ENCODE measurements around the gene SCAMP2. TPM values are rescaled to one million over a fixed set of nuclear protein-coding genes. Genes with fewer than 3 reads are reported as not detected.

The SCAMP2 gene
- total RNA-seq, 1 experiment from 2014 or later: 55.8 TPM

DNA sequence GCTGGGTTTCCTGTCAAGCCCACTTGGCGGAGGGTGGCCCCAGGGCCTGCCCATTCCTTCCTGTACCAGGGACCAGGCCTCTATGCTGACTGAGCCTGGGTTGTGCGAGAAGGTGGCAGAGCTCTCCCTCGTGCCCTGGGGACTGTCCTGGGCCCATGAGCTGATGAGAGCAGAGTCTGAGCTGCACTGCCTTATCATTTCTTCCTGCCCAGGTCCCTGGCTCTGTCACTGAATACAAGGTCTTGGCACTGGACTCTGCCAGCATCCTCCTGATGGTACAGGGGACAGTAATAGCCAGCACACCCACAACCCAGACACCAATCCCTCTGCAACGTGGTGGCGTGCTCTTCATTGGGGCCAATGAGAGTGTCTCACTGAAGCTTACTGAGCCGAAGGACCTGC, 24.1 kb upstream of the SCAMP2 start:
- Histone ChIP-seq H2AFZ (ENCODE audit: low read depth, low read length, poor library complexity, severe bottlenecking) (no peak overlapping the region), H3K9ac (ENCODE audit: low read length) (no peak overlapping the region), H3K4me3 (replicated peaks in 1 of 2; ENCODE audit: low read depth in 1 of 2, low read length in 2 of 2) (no peak overlapping the region), H4K20me1 (ENCODE audit: insufficient read depth) (no peaks in the 10 kb centered on the region; the same call in 1 of the 2 replicates), H3K27me3 (ENCODE audit: insufficient read depth, low read length) (no peaks in the 10 kb centered on the region), H3K27ac (ENCODE audit: low read depth, low read length) (no peak overlapping the region), H3K4me1 (ENCODE audit: control insufficient read depth in 1 of 2, insufficient read depth in 2 of 2, low read length in 2 of 2) (peaks cover 5 to 14% of the 10 kb centered on the region in 2 experiments; a peak in 3 of 4 replicates), H3K9me2 (ENCODE audit: insufficient read depth) (no peaks in the 10 kb centered on the region), H3K36me3 (ENCODE audit: control insufficient read depth in 1 of 2, insufficient read depth in 2 of 2, low read length in 2 of 2) (peaks cover 10 to 37% of the 10 kb centered on the region in 2 experiments; a peak in 3 of 4 replicates), H3K9me3 (ENCODE audit: control insufficient read depth in 1 of 2, insufficient read depth in 1 of 2, low read depth in 1 of 2, low read length in 2 of 2) (no peaks in the 10 kb centered on the region), H3K4me2 (ENCODE audit: low read length) (no peak overlapping the region), H3K79me2 (ENCODE audit: insufficient read depth, low read length) (no peaks in the 10 kb centered on the region)
- POLR2A ChIA-PET: interaction anchor here (1.9 kb wide), 1 partner anchor 9 kb away, joined by 6 read pairs; the partner anchor contains the start of gene FAM219B
- no peak for DNase-seq (ENCODE audit: low read depth, low spot score)
- ATAC-seq: no peak
- BruUV-seq (replicated peaks): no TSS peak
- TF ChIP-seq POLR2AphosphoS5 (IDR thresholded peaks at IDR 0.05; ENCODE audit: low read depth, low read length): peak; percentile 13; the same call in 1 of the 2 replicates
- TF ChIP-seq ZNF274 (IDR thresholded peaks at IDR 0.05; ENCODE audit: low read depth, low read length): no peak
- 0 out of 2 replicates have a peak, but pooled peaks have one; percentile 5 for TF ChIP-seq JUND (IDR thresholded peaks at IDR 0.05)
- intact Hi-C loops (cut with micrococcal nuclease): no loop called here
- CTCF ChIA-PET: no interaction called here
- RAD21 ChIA-PET (ENCODE audit: low non-redundant PET in 1 of 2, low total read pairs in 2 of 2, uncharacterized antibody in 2 of 2, unreplicated experiment in 2 of 2): no interaction called here

- Histone ChIP-seq H3K27ac (ENCODE audit: low read depth, low read length) (no peak overlapping the region), H3K4me1 (ENCODE audit: control insufficient read depth in 1 of 2, insufficient read depth in 2 of 2, low read length in 2 of 2) (peaks cover 5 to 21% of the 10 kb centered on the region in 2 experiments; a peak in 3 of 4 replicates), H2AFZ (ENCODE audit: low read depth, low read length, poor library complexity, severe bottlenecking) (no peak overlapping the region), H3K36me3 (ENCODE audit: control insufficient read depth in 1 of 2, insufficient read depth in 2 of 2, low read length in 2 of 2) (peaks cover 12 to 41% of the 10 kb centered on the region in 2 experiments; a peak in 3 of 4 replicates), H3K9ac (ENCODE audit: low read length) (no peak overlapping the region), H3K9me2 (ENCODE audit: insufficient read depth) (no peaks in the 10 kb centered on the region), H3K4me2 (ENCODE audit: low read length) (no peak overlapping the region), H3K27me3 (ENCODE audit: insufficient read depth, low read length) (no peaks in the 10 kb centered on the region), H4K20me1 (ENCODE audit: insufficient read depth) (no peaks in the 10 kb centered on the region), H3K4me3 (replicated peaks in 1 of 2; ENCODE audit: low read depth in 1 of 2, low read length in 2 of 2) (no peak overlapping the region), H3K9me3 (ENCODE audit: control insufficient read depth in 1 of 2, insufficient read depth in 1 of 2, low read depth in 1 of 2, low read length in 2 of 2) (no peaks in the 10 kb centered on the region), H3K79me2 (ENCODE audit: insufficient read depth, low read length) (peaks cover 3% of the 10 kb centered on the region; the same call in 1 of the 2 replicates)
- intact Hi-C loops (cut with micrococcal nuclease): no loop called here
- CTCF ChIA-PET: no interaction called here
- no peak for DNase-seq (ENCODE audit: low read depth, low spot score)
- POLR2A ChIA-PET: no interaction called here
- TF ChIP-seq EZH2 (IDR thresholded peaks at IDR 0.05) (no peak), EZH2phosphoT487 (IDR thresholded peaks at IDR 0.05; ENCODE audit: borderline replicate concordance) (no peak), ATF3 (IDR thresholded peaks at IDR 0.05) (no peak), ZNF274 (IDR thresholded peaks at IDR 0.05; ENCODE audit: low read depth, low read length) (no peak), POLR2A (IDR thresholded peaks at IDR 0.05; ENCODE audit: borderline replicate concordance, extremely low read depth, insufficient read depth, insufficient read length) (no peak), SRF (IDR thresholded peaks at IDR 0.05; ENCODE audit: low read depth) (no peak), POLR2AphosphoS5 (IDR thresholded peaks at IDR 0.05; ENCODE audit: low read depth, low read length) (no peak), FOSL1 (IDR thresholded peaks at IDR 0.05; ENCODE audit: low read depth) (no peak), CBX3 (IDR thresholded peaks at IDR 0.05; ENCODE audit: low read depth) (no peak), ZFX (IDR thresholded peaks at IDR 0.05) (no peak), ELF1 (IDR thresholded peaks at IDR 0.05; ENCODE audit: borderline replicate concordance, low read depth) (no peak), TCF7L2 (IDR thresholded peaks at IDR 0.05; ENCODE audit: borderline replicate concordance, extremely low read depth, insufficient read depth, insufficient read length) (no peak), MAX (IDR thresholded peaks at IDR 0.05) (no peak)
- TF ChIP-seq, protein P1, sequence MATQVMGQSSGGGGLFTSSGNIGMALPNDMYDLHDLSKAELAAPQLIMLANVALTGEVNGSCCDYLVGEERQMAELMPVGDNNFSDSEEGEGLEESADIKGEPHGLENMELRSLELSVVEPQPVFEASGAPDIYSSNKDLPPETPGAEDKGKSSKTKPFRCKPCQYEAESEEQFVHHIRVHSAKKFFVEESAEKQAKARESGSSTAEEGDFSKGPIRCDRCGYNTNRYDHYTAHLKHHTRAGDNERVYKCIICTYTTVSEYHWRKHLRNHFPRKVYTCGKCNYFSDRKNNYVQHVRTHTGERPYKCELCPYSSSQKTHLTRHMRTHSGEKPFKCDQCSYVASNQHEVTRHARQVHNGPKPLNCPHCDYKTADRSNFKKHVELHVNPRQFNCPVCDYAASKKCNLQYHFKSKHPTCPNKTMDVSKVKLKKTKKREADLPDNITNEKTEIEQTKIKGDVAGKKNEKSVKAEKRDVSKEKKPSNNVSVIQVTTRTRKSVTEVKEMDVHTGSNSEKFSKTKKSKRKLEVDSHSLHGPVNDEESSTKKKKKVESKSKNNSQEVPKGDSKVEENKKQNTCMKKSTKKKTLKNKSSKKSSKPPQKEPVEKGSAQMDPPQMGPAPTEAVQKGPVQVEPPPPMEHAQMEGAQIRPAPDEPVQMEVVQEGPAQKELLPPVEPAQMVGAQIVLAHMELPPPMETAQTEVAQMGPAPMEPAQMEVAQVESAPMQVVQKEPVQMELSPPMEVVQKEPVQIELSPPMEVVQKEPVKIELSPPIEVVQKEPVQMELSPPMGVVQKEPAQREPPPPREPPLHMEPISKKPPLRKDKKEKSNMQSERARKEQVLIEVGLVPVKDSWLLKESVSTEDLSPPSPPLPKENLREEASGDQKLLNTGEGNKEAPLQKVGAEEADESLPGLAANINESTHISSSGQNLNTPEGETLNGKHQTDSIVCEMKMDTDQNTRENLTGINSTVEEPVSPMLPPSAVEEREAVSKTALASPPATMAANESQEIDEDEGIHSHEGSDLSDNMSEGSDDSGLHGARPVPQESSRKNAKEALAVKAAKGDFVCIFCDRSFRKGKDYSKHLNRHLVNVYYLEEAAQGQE (IDR thresholded peaks at IDR 0.05; ENCODE audit: low read depth): no peak
- TF ChIP-seq, protein P2, sequence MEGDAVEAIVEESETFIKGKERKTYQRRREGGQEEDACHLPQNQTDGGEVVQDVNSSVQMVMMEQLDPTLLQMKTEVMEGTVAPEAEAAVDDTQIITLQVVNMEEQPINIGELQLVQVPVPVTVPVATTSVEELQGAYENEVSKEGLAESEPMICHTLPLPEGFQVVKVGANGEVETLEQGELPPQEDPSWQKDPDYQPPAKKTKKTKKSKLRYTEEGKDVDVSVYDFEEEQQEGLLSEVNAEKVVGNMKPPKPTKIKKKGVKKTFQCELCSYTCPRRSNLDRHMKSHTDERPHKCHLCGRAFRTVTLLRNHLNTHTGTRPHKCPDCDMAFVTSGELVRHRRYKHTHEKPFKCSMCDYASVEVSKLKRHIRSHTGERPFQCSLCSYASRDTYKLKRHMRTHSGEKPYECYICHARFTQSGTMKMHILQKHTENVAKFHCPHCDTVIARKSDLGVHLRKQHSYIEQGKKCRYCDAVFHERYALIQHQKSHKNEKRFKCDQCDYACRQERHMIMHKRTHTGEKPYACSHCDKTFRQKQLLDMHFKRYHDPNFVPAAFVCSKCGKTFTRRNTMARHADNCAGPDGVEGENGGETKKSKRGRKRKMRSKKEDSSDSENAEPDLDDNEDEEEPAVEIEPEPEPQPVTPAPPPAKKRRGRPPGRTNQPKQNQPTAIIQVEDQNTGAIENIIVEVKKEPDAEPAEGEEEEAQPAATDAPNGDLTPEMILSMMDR (IDR thresholded peaks at IDR 0.05 in 2 of 3, conservative IDR thresholded peaks at IDR 0.05 in 1 of 3; ENCODE audit: borderline replicate concordance in 1 of 3, insufficient read depth in 1 of 3, low read depth in 2 of 3, low read length in 2 of 3): no peak
- no peak for ATAC-seq
- no TSS peak for BruUV-seq (replicated peaks)
- RAD21 ChIA-PET (ENCODE audit: low non-redundant PET in 1 of 2, low total read pairs in 2 of 2, uncharacterized antibody in 2 of 2, unreplicated experiment in 2 of 2): no interaction called here
Observed at GRCh38 chr15:74896316-74896715, 23.2 kb upstream of the SCAMP2 start.

All from HCT116 (cell line).